Posterior vena cava (tissue), 2 donors: Measurements from ENCODE around the gene GPR155. TPM values are rescaled to one million over a fixed set of nuclear protein-coding genes. Genes with fewer than 3 reads are reported as not detected.
"Not testable (repeated sequence)": the region's sequence is repeated elsewhere in the genome, so short reads cannot be mapped to it uniquely, and the experiment has no call there.

Source experiments
- DNase-seq: peaks from one replicate; pipeline ENCODE4 v3.0.0-alpha.2; 2020; ENCODE audit warnings: low spot score
- intact Hi-C, 2 donors: fragments of 100-400 bp; cut with DNase I; formaldehyde crosslinking; loops; one replicate each; pipeline versions ENCODE4 v1.14.1 to v1.14.2; 2022 to 2023
- total RNA-seq, 2 donors: library from RNA; stranded (reverse); fragmentation: NEBNext Ultra II Directional; extraction: Animal tissue kit (Norgen Biotek cat#: 25700); gene quantifications; one replicate each; pipeline ENCODE4 v1.2.1, GENCODE V29; 2021
- donor health status: DM: yes; HTN: yes; CAD: no.
- donor health status: DM: yes; HTN: yes; CAD: no.

GPR155 gene
- total RNA-seq, 2 donors from 2014 or later, result 9.7 to 10.4 TPM

- intact Hi-C loops, DNase-seq: not testable (repeated sequence)
Observed at GRCh38 chr2:174390303-174390702, 96.5 kb downstream of the GPR155 start.

- intact Hi-C loops, result no loop called here
- DNase-seq, result no peak
Observed at GRCh38 chr2:174389542-174389941, 97.3 kb downstream of the GPR155 start.

- DNase-seq, intact Hi-C loops: not testable (repeated sequence)
Observed at GRCh38 chr2:174388706-174389105, 98.1 kb downstream of the GPR155 start.

GRCh38 chr2:174385201-174385600, 101.6 kb downstream of the GPR155 start:
- no peak for DNase-seq
- intact Hi-C loops, result no loop called here

- DNase-seq, result no peak
- intact Hi-C loops, result no loop called here
Observed at GRCh38 chr2:174383796-174384195, 103.0 kb downstream of the GPR155 start.

Other genes starting within 250 kb of the GPR155 start
- gene OLA1, start 238.5 kb downstream of the GPR155 start, total RNA-seq, result 10 to 100 TPM; 51.8 to 63.9 TPM
- gene SP9, start 152.1 kb downstream of the GPR155 start, total RNA-seq, result not detected
- gene SCRN3, start 91.3 kb downstream of the GPR155 start, total RNA-seq, result 10 to 100 TPM; 19.3 to 21.8 TPM
- 10 to 100 TPM; 59.9 to 65.1 TPM for gene WIPF1, start 110.8 kb upstream of the GPR155 start, total RNA-seq